ENCODE results near the gene C1orf226.

Gene C1orf226

GRCh38 chr1:162349635-162350330 is 31.7 kb upstream of the C1orf226 start:
- TF ChIP-seq, protein P1, sequence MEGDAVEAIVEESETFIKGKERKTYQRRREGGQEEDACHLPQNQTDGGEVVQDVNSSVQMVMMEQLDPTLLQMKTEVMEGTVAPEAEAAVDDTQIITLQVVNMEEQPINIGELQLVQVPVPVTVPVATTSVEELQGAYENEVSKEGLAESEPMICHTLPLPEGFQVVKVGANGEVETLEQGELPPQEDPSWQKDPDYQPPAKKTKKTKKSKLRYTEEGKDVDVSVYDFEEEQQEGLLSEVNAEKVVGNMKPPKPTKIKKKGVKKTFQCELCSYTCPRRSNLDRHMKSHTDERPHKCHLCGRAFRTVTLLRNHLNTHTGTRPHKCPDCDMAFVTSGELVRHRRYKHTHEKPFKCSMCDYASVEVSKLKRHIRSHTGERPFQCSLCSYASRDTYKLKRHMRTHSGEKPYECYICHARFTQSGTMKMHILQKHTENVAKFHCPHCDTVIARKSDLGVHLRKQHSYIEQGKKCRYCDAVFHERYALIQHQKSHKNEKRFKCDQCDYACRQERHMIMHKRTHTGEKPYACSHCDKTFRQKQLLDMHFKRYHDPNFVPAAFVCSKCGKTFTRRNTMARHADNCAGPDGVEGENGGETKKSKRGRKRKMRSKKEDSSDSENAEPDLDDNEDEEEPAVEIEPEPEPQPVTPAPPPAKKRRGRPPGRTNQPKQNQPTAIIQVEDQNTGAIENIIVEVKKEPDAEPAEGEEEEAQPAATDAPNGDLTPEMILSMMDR (IDR thresholded peaks at IDR 0.05), result no peak

GRCh38 chr1:162351246-162351842 is 30.2 kb upstream of the C1orf226 start:
- TF ChIP-seq, protein P1 (IDR thresholded peaks at IDR 0.05), result no peak

DNA sequence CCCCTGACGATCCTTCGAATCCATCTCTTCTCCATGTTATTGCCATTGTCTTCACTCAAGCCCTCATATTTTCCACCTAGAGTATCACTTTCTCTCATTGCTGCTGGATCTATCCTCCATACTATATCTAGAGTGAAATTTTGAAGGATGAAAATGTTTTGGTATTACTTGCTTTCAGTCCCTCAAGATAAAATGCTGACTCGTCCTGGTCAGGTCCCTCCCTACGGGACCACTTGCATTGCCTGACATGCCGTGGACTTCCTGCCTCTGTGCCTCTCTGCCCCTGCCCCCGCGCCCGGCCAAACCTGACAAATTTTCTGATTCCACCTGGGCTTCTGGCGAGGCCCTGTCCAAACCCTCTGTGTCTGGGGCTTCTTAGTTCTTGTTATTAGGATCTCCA is 28.4 kb upstream of the C1orf226 start:
- TF ChIP-seq, protein P1 (IDR thresholded peaks at IDR 0.05), result no peak

GRCh38 chr1:162353702-162354101 is 27.8 kb upstream of the C1orf226 start:
- TF ChIP-seq, protein P1 (IDR thresholded peaks at IDR 0.05), result no peak

DNA sequence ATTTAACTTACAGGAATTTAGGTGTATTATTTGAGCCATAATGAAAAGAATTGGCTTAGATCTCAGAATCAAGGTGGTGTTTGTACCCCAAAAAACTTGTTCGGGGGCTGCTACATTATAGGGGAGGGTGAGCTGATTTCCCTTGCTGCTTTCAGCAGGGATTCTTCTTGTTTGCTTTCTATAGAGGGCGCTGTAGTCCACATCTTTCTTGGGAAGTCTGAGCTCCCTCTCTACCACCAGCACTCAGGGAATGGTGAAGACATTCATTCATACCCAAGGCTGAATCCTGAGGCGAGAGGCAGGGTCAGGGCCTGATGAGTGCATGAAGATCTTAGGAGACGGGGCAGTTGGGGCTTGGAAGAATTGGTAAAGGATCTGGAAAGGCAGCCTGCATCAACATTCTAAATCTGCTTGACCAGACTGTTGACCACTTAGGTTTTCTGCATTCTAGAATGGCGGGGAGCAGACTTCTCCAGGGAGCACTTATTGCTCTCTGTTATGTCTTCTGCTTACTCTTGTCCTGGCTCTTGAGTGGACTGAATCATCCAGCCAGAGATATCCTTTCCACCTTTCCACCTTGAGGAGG is 23.8 kb upstream of the C1orf226 start:
- TF ChIP-seq, protein P1 (IDR thresholded peaks at IDR 0.05), result peak; percentile 65

- TF ChIP-seq, protein P1 (IDR thresholded peaks at IDR 0.05), result no peak
Observed at GRCh38 chr1:162358928-162359327, 22.6 kb upstream of the C1orf226 start.

- TF ChIP-seq, protein P1 (IDR thresholded peaks at IDR 0.05), result no peak
Observed at GRCh38 chr1:162359523-162360236, 21.8 kb upstream of the C1orf226 start.

Data from LNCAP (cell line).